ENCODE results near the gene PTDSS2. TPM values are rescaled to one million over a fixed set of nuclear protein-coding genes. Genes with fewer than 3 reads are reported as not detected.
"Not testable (repeated sequence)": the region's sequence is repeated elsewhere in the genome, so short reads cannot be mapped to it uniquely, and the experiment has no call there.

Gene PTDSS2
- total RNA-seq, 1 experiment from 2014 or later: 30.4 TPM

DNA sequence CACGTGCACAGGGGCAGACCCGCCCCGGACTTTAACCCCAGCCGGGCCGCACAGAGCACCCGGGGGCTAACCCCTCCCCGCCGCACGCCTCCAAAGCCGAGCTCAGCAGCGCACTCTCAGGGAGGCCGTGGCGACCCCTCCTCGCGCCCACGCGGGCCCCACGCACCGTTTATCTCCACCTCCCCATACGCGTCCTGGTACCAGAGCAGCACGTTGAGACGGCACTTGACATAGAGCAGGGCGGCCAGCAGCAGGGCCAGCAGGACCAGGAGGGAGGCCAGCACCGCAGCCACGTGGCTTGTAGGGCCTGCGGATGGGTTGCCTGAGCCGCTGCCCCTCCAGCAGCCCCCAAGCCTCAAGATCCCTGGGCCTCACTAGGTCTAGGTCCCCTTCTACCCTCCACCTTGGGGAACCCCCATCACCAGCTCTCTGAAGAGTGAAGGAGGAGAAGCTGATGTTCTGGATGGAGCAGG, 42.4 kb upstream of the PTDSS2 start:
- H3K4me3 Mint-ChIP-seq (ENCODE audit: low read depth, unreplicated experiment): no peak overlapping the region
- intact Hi-C loops (cut with micrococcal nuclease; ENCODE audit: unreplicated experiment): no loop called here
- H3K27me3 Mint-ChIP-seq (ENCODE audit: unreplicated experiment): no peaks in the 10 kb centered on the region
- TF ChIP-seq, protein P1, sequence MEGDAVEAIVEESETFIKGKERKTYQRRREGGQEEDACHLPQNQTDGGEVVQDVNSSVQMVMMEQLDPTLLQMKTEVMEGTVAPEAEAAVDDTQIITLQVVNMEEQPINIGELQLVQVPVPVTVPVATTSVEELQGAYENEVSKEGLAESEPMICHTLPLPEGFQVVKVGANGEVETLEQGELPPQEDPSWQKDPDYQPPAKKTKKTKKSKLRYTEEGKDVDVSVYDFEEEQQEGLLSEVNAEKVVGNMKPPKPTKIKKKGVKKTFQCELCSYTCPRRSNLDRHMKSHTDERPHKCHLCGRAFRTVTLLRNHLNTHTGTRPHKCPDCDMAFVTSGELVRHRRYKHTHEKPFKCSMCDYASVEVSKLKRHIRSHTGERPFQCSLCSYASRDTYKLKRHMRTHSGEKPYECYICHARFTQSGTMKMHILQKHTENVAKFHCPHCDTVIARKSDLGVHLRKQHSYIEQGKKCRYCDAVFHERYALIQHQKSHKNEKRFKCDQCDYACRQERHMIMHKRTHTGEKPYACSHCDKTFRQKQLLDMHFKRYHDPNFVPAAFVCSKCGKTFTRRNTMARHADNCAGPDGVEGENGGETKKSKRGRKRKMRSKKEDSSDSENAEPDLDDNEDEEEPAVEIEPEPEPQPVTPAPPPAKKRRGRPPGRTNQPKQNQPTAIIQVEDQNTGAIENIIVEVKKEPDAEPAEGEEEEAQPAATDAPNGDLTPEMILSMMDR (IDR thresholded peaks at IDR 0.05; ENCODE audit: unreplicated experiment): no peak
- BruUV-seq (replicated peaks): no TSS peak
- CTCF ChIA-PET: interaction anchor here (1.3 kb wide), 1 partner anchor 41 kb away, joined by 3 read pairs; no protein-coding TSS in a partner anchor
- no peaks in the 10 kb centered on the region for H3K9me3 Mint-ChIP-seq (ENCODE audit: low read depth, unreplicated experiment)
- no peak for DNase-seq
- H3K27ac Mint-ChIP-seq (ENCODE audit: unreplicated experiment): no peak overlapping the region
- no peaks in the 10 kb centered on the region for H3K4me1 Mint-ChIP-seq (ENCODE audit: low read depth, unreplicated experiment)
- H3K36me3 Mint-ChIP-seq (ENCODE audit: insufficient read depth, unreplicated experiment): peaks cover 62% of the 10 kb centered on the region

DNA sequence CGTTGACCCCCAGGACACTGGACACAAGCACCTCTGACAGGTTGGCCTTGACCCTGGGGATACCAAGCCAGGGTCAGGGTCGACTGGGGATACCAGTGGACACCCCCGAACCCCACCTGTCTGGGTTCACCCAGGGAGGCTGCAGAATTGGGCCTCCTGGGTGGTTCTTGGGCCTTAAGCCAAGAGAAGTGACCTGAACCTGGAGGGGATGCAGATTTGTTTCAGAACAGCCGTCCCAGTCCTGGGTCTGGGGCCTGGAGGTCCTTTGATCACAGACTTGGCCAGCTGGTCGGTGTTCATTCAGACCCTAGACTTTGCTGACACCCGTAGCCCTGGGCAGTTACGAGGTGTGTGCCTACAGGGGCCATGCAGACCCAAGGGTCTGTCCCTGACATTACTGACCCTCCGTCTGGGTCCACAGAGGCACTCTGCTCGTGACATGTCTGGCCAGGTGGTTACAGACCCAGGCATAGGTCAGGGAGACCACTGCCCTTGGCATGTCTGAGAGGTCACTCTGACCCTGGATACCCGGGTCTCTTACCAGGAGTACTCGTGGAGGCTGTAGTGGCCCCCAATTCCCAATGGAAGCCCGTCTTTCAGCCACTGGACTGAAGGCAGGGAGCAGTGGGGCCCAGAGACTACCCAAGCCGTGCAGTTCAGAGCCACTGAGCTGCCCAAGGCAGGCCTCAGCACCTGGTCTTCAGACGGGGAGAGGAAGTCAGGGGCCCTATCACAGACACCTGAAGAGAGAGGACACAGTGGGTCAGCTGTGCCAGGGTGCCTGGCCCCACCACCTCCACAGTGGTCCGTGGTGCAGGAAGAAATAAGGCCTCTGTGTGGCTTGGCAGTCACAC, 41.7 kb upstream of the PTDSS2 start:
- CTCF ChIA-PET: no interaction called here
- no TSS peak for BruUV-seq (replicated peaks)
- Mint-ChIP-seq H3K4me1 (ENCODE audit: low read depth, unreplicated experiment) (no peaks in the 10 kb centered on the region), H3K9me3 (ENCODE audit: low read depth, unreplicated experiment) (no peaks in the 10 kb centered on the region), H3K36me3 (ENCODE audit: insufficient read depth, unreplicated experiment) (peaks cover 61% of the 10 kb centered on the region), H3K27ac (ENCODE audit: unreplicated experiment) (no peak overlapping the region), H3K27me3 (ENCODE audit: unreplicated experiment) (no peaks in the 10 kb centered on the region), H3K4me3 (ENCODE audit: low read depth, unreplicated experiment) (no peak overlapping the region)
- TF ChIP-seq, protein P1 (IDR thresholded peaks at IDR 0.05; ENCODE audit: unreplicated experiment): no peak
- intact Hi-C loops (cut with micrococcal nuclease; ENCODE audit: unreplicated experiment): no loop called here
- no peak for DNase-seq

DNA sequence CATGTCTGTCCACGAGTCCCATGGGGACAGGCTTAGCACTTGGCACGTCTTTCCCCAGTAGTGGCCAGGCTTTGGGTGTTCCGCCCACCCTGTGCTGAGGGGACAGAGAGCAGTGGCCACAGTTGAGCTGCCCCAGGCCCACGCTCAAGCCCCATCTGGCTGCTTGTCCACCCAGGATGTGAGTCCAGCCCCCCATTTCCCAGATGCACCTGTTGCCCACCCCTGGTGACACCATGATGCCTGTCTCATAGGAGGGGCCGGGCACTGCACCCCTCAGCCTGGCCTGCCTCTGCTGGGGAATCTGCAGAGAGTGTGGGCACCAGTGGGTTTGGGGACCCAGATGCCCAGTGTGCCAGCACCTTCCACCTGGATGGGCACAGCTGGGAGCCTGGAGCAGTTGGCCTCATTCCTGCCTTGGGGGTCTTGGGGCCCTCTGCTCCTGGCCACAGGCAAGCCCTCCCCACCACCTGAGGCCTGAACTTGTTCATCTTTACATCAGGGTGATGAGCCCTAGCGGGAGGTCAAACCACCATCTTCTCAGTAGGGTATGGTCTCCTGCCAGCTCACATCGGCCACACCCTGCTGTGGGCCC, 41.0 kb upstream of the PTDSS2 start:
- no TSS peak for BruUV-seq (replicated peaks)
- no peaks in the 10 kb centered on the region for H3K9me3 Mint-ChIP-seq (ENCODE audit: low read depth, unreplicated experiment)
- no peak for DNase-seq
- peaks cover 57% of the 10 kb centered on the region for H3K36me3 Mint-ChIP-seq (ENCODE audit: insufficient read depth, unreplicated experiment)
- no peak overlapping the region for H3K4me3 Mint-ChIP-seq (ENCODE audit: low read depth, unreplicated experiment)
- intact Hi-C loops (cut with micrococcal nuclease; ENCODE audit: unreplicated experiment): no loop called here
- CTCF ChIA-PET: no interaction called here
- H3K27me3 Mint-ChIP-seq (ENCODE audit: unreplicated experiment): no peaks in the 10 kb centered on the region
- H3K27ac Mint-ChIP-seq (ENCODE audit: unreplicated experiment): peak overlapping the region; percentile 58
- TF ChIP-seq, protein P1 (IDR thresholded peaks at IDR 0.05; ENCODE audit: unreplicated experiment): no peak
- H3K4me1 Mint-ChIP-seq (ENCODE audit: low read depth, unreplicated experiment): no peaks in the 10 kb centered on the region

DNA sequence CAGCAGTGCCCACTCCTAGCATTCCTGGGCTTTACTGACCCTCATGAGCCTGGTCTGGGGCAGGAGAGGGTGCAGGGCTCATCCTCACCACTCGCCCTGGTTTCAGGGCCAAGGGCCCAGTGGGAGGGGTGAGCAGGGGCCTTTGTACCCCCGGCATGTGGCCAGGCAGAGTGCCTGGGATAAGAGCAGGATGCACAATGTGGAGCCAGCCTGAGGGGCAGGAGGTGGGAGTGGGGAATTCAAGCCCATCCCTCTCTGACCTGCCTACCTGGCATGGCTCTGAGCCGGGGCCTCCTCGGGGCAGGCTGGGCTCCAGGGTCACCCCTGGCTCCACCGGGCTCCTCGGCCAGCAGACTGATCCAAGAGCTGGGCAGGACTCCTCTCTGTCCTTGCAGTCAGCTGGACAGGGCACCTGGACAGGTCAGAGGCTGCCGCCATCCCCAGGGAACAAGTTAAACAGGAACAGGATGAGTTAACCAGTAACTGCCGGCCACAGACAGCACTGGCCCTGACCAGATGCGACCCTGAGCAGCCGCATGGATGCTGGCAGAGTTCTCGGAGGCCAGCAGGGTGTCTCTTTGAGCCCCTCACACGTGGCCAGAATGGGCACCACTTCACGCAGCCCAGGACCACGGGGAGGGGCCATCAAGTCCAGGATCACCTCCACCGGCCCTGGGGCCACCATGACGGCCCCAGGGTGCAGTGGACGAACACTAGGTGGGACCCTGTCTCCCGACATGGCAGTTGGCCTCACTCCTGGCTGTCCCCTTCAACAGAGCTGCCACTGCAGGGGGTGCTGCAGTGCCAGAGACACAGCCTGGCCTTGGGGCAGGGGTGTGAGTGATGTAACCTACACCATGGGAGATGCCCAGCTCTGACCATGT, 40.2 kb upstream of the PTDSS2 start:
- intact Hi-C loops (cut with micrococcal nuclease; ENCODE audit: unreplicated experiment): no loop called here
- BruUV-seq (replicated peaks): no TSS peak
- no peaks in the 10 kb centered on the region for H3K4me1 Mint-ChIP-seq (ENCODE audit: low read depth, unreplicated experiment)
- no peaks in the 10 kb centered on the region for H3K9me3 Mint-ChIP-seq (ENCODE audit: low read depth, unreplicated experiment)
- CTCF ChIA-PET: interaction anchor here (0.6 to 1.2 kb wide), 2 partner anchors 38 to 148 kb away, joined by 4 to 6 read pairs; no protein-coding TSS in a partner anchor
- TF ChIP-seq, protein P1 (IDR thresholded peaks at IDR 0.05; ENCODE audit: unreplicated experiment): no peak
- H3K36me3 Mint-ChIP-seq (ENCODE audit: insufficient read depth, unreplicated experiment): peaks cover 50% of the 10 kb centered on the region
- peak; percentile 51 for DNase-seq
- no peaks in the 10 kb centered on the region for H3K27me3 Mint-ChIP-seq (ENCODE audit: unreplicated experiment)
- no peak overlapping the region for H3K4me3 Mint-ChIP-seq (ENCODE audit: low read depth, unreplicated experiment)
- peak overlapping the region; percentile 58 for H3K27ac Mint-ChIP-seq (ENCODE audit: unreplicated experiment)

DNA sequence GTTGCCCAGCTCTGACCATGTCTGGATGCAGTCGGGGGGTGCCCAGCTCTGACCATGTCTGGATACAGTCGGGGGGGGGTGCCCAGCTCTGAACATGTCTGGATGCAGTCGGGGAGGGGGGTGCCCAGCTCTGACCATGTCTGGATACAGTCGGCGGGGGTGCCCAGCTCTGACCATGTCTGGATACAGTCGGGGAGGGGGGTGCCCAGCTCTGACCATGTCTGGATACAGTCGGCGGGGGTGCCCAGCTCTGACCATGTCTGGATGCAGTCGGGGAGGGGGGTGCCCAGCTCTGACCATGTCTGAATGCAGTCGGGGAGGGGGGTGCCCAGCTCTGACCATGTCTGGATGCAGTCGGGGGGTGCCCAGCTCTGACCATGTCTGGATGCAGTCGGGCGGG, 39.4 kb upstream of the PTDSS2 start:
- H3K4me3 Mint-ChIP-seq (ENCODE audit: low read depth, unreplicated experiment); H3K27ac Mint-ChIP-seq (ENCODE audit: unreplicated experiment); intact Hi-C loops (cut with micrococcal nuclease; ENCODE audit: unreplicated experiment); H3K4me1 Mint-ChIP-seq (ENCODE audit: low read depth, unreplicated experiment); H3K27me3 Mint-ChIP-seq (ENCODE audit: unreplicated experiment); BruUV-seq (replicated peaks); DNase-seq; H3K9me3 Mint-ChIP-seq (ENCODE audit: low read depth, unreplicated experiment): not testable (repeated sequence)
- H3K36me3 Mint-ChIP-seq (ENCODE audit: insufficient read depth, unreplicated experiment): peaks cover 45% of the 10 kb centered on the region
- CTCF ChIA-PET: interaction anchor here (0.6 to 1.2 kb wide), 2 partner anchors 37 to 147 kb away, joined by 4 to 6 read pairs; no protein-coding TSS in a partner anchor

DNA sequence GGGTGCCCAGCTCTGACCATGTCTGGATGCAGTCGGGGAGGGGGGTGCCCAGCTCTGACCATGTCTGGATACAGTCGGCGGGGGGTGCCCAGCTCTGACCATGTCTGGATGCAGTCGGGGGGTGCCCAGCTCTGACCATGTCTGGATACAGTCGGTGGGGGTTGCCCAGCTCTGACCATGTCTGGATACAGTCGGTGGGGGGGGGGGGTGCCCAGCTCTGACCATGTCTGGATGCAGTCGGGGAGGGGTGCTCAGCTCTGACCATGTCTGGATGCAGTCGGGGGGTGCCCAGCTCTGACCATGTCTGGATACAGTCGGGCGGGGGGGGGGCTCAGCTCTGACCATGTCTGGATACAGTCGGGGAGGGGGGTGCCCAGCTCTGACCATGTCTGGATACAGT, 38.6 kb upstream of the PTDSS2 start:
- intact Hi-C loops (cut with micrococcal nuclease; ENCODE audit: unreplicated experiment); CTCF ChIA-PET; H3K4me1 Mint-ChIP-seq (ENCODE audit: low read depth, unreplicated experiment); H3K9me3 Mint-ChIP-seq (ENCODE audit: low read depth, unreplicated experiment); H3K4me3 Mint-ChIP-seq (ENCODE audit: low read depth, unreplicated experiment); DNase-seq; H3K27me3 Mint-ChIP-seq (ENCODE audit: unreplicated experiment); BruUV-seq (replicated peaks); H3K27ac Mint-ChIP-seq (ENCODE audit: unreplicated experiment): not testable (repeated sequence)
- peaks cover 45% of the 10 kb centered on the region for H3K36me3 Mint-ChIP-seq (ENCODE audit: insufficient read depth, unreplicated experiment)
